ENCODE data around the gene EPO. TPM values are rescaled to one million over a fixed set of nuclear protein-coding genes. Genes with fewer than 3 reads are reported as not detected.
A peak's percentile ranks its signal among the peaks of the same experiment; 100 is the strongest.
"Not testable (repeated sequence)": the region's sequence is repeated elsewhere in the genome, so short reads cannot be mapped to it uniquely, and the experiment has no call there.

Gene EPO
- total and polyA plus RNA-seq, 3 experiments from 2014 or later, result 0.22 TPM; not detected in 2

DNA sequence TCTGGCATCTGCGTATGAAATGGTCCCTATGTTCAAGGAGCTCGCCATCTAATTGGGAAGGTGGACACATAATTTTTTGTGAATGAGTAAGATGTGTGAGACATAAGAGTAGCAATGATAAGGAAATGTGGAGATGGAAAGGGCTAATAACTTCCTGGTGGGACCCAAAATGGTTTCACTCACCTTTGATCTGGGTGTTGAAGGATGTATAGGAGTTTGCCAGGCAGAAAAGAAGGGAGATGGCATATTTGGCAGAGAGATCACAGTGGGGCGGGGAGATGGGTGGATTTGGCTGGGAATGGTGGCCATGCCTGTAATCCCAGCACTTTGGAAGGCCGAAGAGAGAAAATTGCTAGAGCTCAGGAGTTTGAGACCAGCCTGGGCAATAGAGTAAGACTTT, 9.8 kb upstream of the EPO start:
- Histone ChIP-seq H3K4me3 (ENCODE audit: low read length) (no peak overlapping the region), H3K9me3 (ENCODE audit: low read length) (no peaks in the 10 kb centered on the region), H3K36me3 (ENCODE audit: insufficient read depth, low read length) (no peaks in the 10 kb centered on the region), H3K4me1 (ENCODE audit: insufficient read depth, low read length) (peaks cover 10% of the 10 kb centered on the region), H3K27ac (ENCODE audit: low read depth, low read length) (no peak overlapping the region), H3K27me3 (ENCODE audit: insufficient read depth, low read length, poor library complexity, severe bottlenecking) (no peaks in the 10 kb centered on the region)
- Mint-ChIP-seq H3K27me3 (peaks cover 3% of the 10 kb centered on the region in 2 donors), H3K36me3 (peaks cover 0 to 11% (median 0%) of the 10 kb centered on the region in 3 donors), H3K4me1 (peaks cover 12 to 19% (median 15%) of the 10 kb centered on the region in 3 donors), H3K4me3 (peak overlapping the region in 1 of 7 donors; percentile 6), H3K27ac (no peak overlapping the region), H3K9me3 (no peaks in the 10 kb centered on the region)
- DNase-seq, result no peak
- CTCF ChIA-PET, result interaction anchor here (1.0 to 1.4 kb wide), 2 partner anchors 13 to 142 kb away, joined by 3 read pairs; partner anchors contain the start of gene SLC12A9
- POLR2A ChIA-PET, result no interaction called here

GRCh38 chr7:100711369-100711768, 8.9 kb upstream of the EPO start:
- H3K9me3 Mint-ChIP-seq, result no peaks in the 10 kb centered on the region
- Histone ChIP-seq H3K27me3 (ENCODE audit: insufficient read depth, low read length, poor library complexity, severe bottlenecking) (no peaks in the 10 kb centered on the region), H3K4me3 (ENCODE audit: low read length) (no peak overlapping the region), H3K9me3 (ENCODE audit: low read length) (no peaks in the 10 kb centered on the region), H3K36me3 (ENCODE audit: insufficient read depth, low read length) (no peaks in the 10 kb centered on the region), H3K27ac (ENCODE audit: low read depth, low read length) (no peak overlapping the region), H3K4me1 (ENCODE audit: insufficient read depth, low read length) (peaks cover 10% of the 10 kb centered on the region)
- peaks cover 0 to 4% (median 0%) of the 10 kb centered on the region in 3 donors for H3K36me3 Mint-ChIP-seq
- peak overlapping the region in 1 of 8 donors; percentile 52 for H3K27ac Mint-ChIP-seq
- ChIA-PET POLR2A (interaction anchor here (0.7 kb wide), 1 partner anchor 166 kb away, joined by 4 read pairs; no protein-coding TSS in a partner anchor), CTCF (interaction anchor here (0.7 to 1.7 kb wide), 3 partner anchors 20 to 415 kb away, joined by 3 to 4 read pairs (median 3); partner anchors contain the start of gene SLC12A9)
- H3K4me1 Mint-ChIP-seq, result peaks cover 8 to 12% (median 9%) of the 10 kb centered on the region in 3 donors
- H3K4me3 Mint-ChIP-seq, result no peak overlapping the region
- DNase-seq, result no peak
- peaks cover 2 to 4% of the 10 kb centered on the region in 2 donors for H3K27me3 Mint-ChIP-seq

DNA sequence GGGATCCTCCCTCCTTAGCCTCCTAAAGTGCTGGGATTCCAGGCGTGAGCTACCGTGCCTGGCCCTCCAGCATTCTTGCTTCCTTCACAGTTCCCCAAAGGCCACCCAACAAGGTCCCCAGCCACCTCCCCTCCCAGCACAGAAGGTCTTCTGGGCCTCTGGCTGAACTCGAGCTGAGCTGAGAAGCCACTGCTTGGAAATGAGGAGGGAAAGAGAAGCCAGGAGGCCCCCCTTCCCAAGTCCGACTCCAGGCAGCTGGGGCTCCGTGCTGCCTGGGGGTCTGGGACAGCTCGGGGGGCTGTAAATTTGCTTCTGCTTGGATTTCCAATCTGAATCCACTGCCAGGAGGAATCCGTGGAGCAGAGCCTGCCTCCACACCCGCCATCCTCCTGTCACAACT, 5.5 kb upstream of the EPO start:
- H3K36me3 ChIP-seq (ENCODE audit: insufficient read depth, low read length), result no peaks in the 10 kb centered on the region
- H3K4me1 ChIP-seq (ENCODE audit: insufficient read depth, low read length), result no peaks in the 10 kb centered on the region
- Mint-ChIP-seq H3K27ac (peak overlapping the region in 1 of 8 donors; percentile 19), H3K9me3 (peaks cover 0 to 13% (median 12%) of the 10 kb centered on the region in 5 donors), H3K27me3 (peaks cover 17 to 24% of the 10 kb centered on the region in 2 donors), H3K4me1 (no peaks in the 10 kb centered on the region), H3K36me3 (peaks cover 0 to 9% (median 0%) of the 10 kb centered on the region in 3 donors), H3K4me3 (no peak overlapping the region)
- H3K27ac ChIP-seq (ENCODE audit: low read depth, low read length), result no peak overlapping the region
- peaks cover 1% of the 10 kb centered on the region for H3K27me3 ChIP-seq (ENCODE audit: insufficient read depth, low read length, poor library complexity, severe bottlenecking)
- no peak for DNase-seq
- CTCF ChIA-PET, result interaction anchor here (0.9 to 1.5 kb wide), 3 partner anchors 8 to 82 kb away, joined by 3 to 4 read pairs (median 4); no protein-coding TSS in a partner anchor
- H3K9me3 ChIP-seq (ENCODE audit: low read length), result no peaks in the 10 kb centered on the region
- H3K4me3 ChIP-seq (ENCODE audit: low read length), result no peak overlapping the region
- POLR2A ChIA-PET, result no interaction called here

- H3K27me3 ChIP-seq (ENCODE audit: insufficient read depth, low read length, poor library complexity, severe bottlenecking), result peaks cover 20% of the 10 kb centered on the region
- CTCF ChIA-PET, result interaction anchor here (0.7 to 1.1 kb wide), 4 partner anchors 9 to 248 kb away, joined by 3 to 4 read pairs (median 4); partner anchors contain the start of gene POP7
- H3K9me3 ChIP-seq (ENCODE audit: low read length); POLR2A ChIA-PET; H3K4me1 Mint-ChIP-seq; H3K4me3 Mint-ChIP-seq; H3K4me1 ChIP-seq (ENCODE audit: insufficient read depth, low read length); H3K27ac ChIP-seq (ENCODE audit: low read depth, low read length); H3K27ac Mint-ChIP-seq; H3K36me3 ChIP-seq (ENCODE audit: insufficient read depth, low read length); DNase-seq; H3K4me3 ChIP-seq (ENCODE audit: low read length): not testable (repeated sequence)
- Mint-ChIP-seq H3K36me3 (peaks cover 0 to 11% (median 0%) of the 10 kb centered on the region in 3 donors), H3K27me3 (peaks cover 28 to 40% of the 10 kb centered on the region in 2 donors), H3K9me3 (peaks cover 0 to 13% (median 12%) of the 10 kb centered on the region in 5 donors)
Observed at GRCh38 chr7:100717073-100717472, 3.2 kb upstream of the EPO start.

DNA sequence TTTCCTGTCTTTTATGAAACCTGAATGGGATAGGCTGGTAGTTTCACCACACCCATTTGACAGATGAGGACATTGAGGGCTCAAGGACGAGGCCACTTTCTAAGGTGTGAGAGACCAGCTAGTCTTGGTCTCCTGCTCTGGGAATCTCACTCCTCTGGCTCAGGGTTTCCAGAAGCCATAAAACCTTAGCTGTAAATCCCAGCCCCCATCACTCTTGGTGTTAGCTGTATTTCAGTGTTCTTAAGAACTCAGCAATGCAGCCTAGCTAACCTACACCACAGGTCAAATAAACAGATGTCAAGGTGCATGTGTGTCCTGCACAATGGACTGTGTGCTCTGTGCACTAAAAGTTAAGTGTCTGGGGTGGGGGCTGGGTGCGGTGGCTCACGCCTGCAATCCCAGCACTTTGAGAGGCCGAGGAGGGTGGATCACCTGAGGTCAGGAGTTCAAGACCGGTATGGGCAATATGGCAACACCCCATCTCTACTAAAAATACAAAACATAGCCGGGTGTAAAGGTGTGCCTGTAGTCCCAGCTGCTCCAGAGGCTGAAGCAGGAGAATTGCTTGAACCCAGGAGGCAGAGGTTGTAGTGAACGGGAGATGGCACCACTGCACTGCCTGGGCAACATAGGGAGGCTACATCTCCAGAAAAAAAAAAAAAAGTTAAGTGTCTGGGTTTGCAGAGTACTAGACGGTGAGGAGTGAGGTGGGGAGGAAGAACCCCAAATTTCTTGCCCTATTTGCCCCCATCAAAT, 567 bp upstream of the EPO start:
- Histone ChIP-seq H3K27ac (ENCODE audit: low read depth, low read length) (no peak overlapping the region), H3K27me3 (ENCODE audit: insufficient read depth, low read length, poor library complexity, severe bottlenecking) (peaks cover 20% of the 10 kb centered on the region), H3K36me3 (ENCODE audit: insufficient read depth, low read length) (no peaks in the 10 kb centered on the region), H3K4me1 (ENCODE audit: insufficient read depth, low read length) (no peaks in the 10 kb centered on the region), H3K9me3 (ENCODE audit: low read length) (no peaks in the 10 kb centered on the region), H3K4me3 (ENCODE audit: low read length) (no peak overlapping the region)
- Mint-ChIP-seq H3K36me3 (peaks cover 0 to 11% (median 0%) of the 10 kb centered on the region in 3 donors), H3K4me3 (no peak overlapping the region), H3K27me3 (peaks cover 37 to 58% of the 10 kb centered on the region in 2 donors), H3K9me3 (peaks cover 0 to 13% (median 12%) of the 10 kb centered on the region in 5 donors), H3K27ac (peak overlapping the region in 2 of 8 donors; percentile 39 to 68), H3K4me1 (peaks cover 0 to 3% (median 0%) of the 10 kb centered on the region in 3 donors)
- ChIA-PET CTCF (interaction anchor here (1.1 to 1.7 kb wide), 2 partner anchors 14 to 27 kb away, joined by 3 to 4 read pairs; partner anchors contain the start of gene POP7), POLR2A (no interaction called here)
- DNase-seq, result no peak

- ChIA-PET CTCF (interaction anchor here (0.9 to 1.3 kb wide), 3 partner anchors 16 to 157 kb away, joined by 3 to 6 read pairs (median 3); partner anchors contain the start of gene POP7), POLR2A (interaction anchor here (0.5 to 0.6 kb wide), 2 partner anchors 110 to 170 kb away, joined by 4 to 5 read pairs; no protein-coding TSS in a partner anchor)
- peaks cover 0 to 13% (median 12%) of the 10 kb centered on the region in 5 donors for H3K9me3 Mint-ChIP-seq
- H3K36me3 Mint-ChIP-seq, result peaks cover 0 to 11% (median 0%) of the 10 kb centered on the region in 3 donors
- peaks cover 5% of the 10 kb centered on the region for H3K4me1 ChIP-seq (ENCODE audit: insufficient read depth, low read length)
- no peaks in the 10 kb centered on the region for H3K9me3 ChIP-seq (ENCODE audit: low read length)
- peaks cover 3 to 6% (median 5%) of the 10 kb centered on the region in 3 donors for H3K4me1 Mint-ChIP-seq
- H3K27ac ChIP-seq (ENCODE audit: low read depth, low read length), result no peak overlapping the region
- H3K27ac Mint-ChIP-seq, result no peak overlapping the region
- H3K4me3 ChIP-seq (ENCODE audit: low read length), result no peak overlapping the region
- H3K4me3 Mint-ChIP-seq, result no peak overlapping the region
- peaks cover 20% of the 10 kb centered on the region for H3K27me3 ChIP-seq (ENCODE audit: insufficient read depth, low read length, poor library complexity, severe bottlenecking)
- peaks cover 40 to 54% of the 10 kb centered on the region in 2 donors for H3K27me3 Mint-ChIP-seq
- H3K36me3 ChIP-seq (ENCODE audit: insufficient read depth, low read length), result no peaks in the 10 kb centered on the region
- no peak for DNase-seq
Observed at GRCh38 chr7:100720671-100721504, 620 bp downstream of the EPO start.

GRCh38 chr7:100721505-100721812, 1.2 kb downstream of the EPO start:
- ChIA-PET POLR2A (interaction anchor here (0.5 kb wide), 1 partner anchor 171 kb away, joined by 4 read pairs; no protein-coding TSS in a partner anchor), CTCF (interaction anchor here (0.9 to 1.3 kb wide), 3 partner anchors 16 to 157 kb away, joined by 3 to 6 read pairs (median 3); partner anchors contain the start of gene POP7)
- DNase-seq, result no peak
- no peak overlapping the region for H3K27ac Mint-ChIP-seq
- Histone ChIP-seq H3K27ac (ENCODE audit: low read depth, low read length) (no peak overlapping the region), H3K9me3 (ENCODE audit: low read length) (no peaks in the 10 kb centered on the region), H3K4me1 (ENCODE audit: insufficient read depth, low read length) (peaks cover 5% of the 10 kb centered on the region), H3K36me3 (ENCODE audit: insufficient read depth, low read length) (no peaks in the 10 kb centered on the region), H3K4me3 (ENCODE audit: low read length) (no peak overlapping the region), H3K27me3 (ENCODE audit: insufficient read depth, low read length, poor library complexity, severe bottlenecking) (peaks cover 20% of the 10 kb centered on the region)
- peaks cover 3 to 6% (median 5%) of the 10 kb centered on the region in 3 donors for H3K4me1 Mint-ChIP-seq
- H3K27me3 Mint-ChIP-seq, result peaks cover 40 to 54% of the 10 kb centered on the region in 2 donors
- H3K36me3 Mint-ChIP-seq, result peaks cover 0 to 11% (median 0%) of the 10 kb centered on the region in 3 donors
- H3K9me3 Mint-ChIP-seq, result peaks cover 0 to 13% (median 12%) of the 10 kb centered on the region in 5 donors
- H3K4me3 Mint-ChIP-seq, result no peak overlapping the region
